Spleen (tissue), 7 donors: Measurements from ENCODE around the gene FCSK.

Experiments used
- POLR2A ChIP-seq, 3 donors: fragments of 450-650 bp; IDR thresholded peaks; one replicate each; pipeline ENCODE4 v1.5.1; 2017; ENCODE audit warnings: antibody characterized with exemption in 3 of 3, mild to moderate bottlenecking in 1 of 3
- POLR2AphosphoS5 ChIP-seq, 3 donors: sonication (generic); formaldehyde crosslinking; IDR thresholded peaks; one replicate each; pipeline ENCODE4 v1.5.1; 2017; ENCODE audit warnings: antibody characterized with exemption in 3 of 3
- TF ChIP-seq, protein P1 (sequence below), 11 experiments: fragments of 200-600 bp in 7 of 11; fragments of 450-650 bp in 4 of 11; sonication (generic) in 4 of 11; IDR thresholded peaks in 8 of 11; conservative IDR thresholded peaks in 3 of 11; 1 replicate in 7 of 11; 2 replicates in 4 of 11; pipeline versions ENCODE4 v1.4.0 to v1.8.0; 2016 to 2021; ENCODE audit warnings: antibody characterized with exemption in 11 of 11, inconsistent platforms in 4 of 11, mild to moderate bottlenecking in 1 of 11
- donor health status: DM: no; HTN: no; CAD: no; lungs with moderate emphysema.
- donor health status: DM: no; HTN: no; CAD: no.
- donor health status: DM: no; HTN: no; CAD: no.

DNA sequence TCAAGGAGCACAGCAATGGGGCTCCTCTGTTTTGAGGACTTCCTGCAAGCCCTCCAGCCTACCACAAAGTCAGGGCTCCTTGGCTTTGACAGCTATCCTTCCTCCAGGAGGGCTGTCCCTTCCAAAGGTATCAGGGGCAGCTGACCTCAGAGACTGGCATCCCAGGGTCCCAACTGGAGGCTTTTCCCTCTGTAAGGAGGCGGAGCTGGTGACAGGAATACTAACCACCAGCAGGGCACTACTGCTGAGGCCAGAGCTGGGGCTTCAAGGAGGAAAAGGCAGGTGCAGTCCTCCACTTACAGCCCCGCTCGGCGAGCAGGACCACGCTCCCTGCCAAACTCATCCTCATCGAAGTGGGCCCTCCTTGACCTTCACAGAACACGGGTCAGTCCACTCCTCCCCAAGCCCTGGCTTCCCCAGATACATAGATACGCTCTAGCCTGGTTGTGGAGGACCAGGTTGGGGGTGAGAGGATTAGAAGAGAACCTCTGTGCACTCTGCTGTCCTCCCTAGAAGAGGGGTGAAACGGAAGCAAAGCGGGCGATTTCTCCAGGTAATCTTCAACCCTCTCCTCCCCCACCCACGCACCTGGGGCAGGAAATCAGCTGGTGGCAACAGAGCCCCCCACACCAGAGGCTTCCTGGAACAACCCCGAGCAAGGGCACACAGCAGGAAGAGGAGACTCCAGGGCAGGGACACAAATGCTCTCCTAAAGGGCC is 36.0 kb upstream of the FCSK start:
- TF ChIP-seq POLR2A (IDR thresholded peaks at IDR 0.05) (no peak), POLR2AphosphoS5 (IDR thresholded peaks at IDR 0.05) (peak in 1 of 3 donors; percentile 16)
- TF ChIP-seq, protein P1, sequence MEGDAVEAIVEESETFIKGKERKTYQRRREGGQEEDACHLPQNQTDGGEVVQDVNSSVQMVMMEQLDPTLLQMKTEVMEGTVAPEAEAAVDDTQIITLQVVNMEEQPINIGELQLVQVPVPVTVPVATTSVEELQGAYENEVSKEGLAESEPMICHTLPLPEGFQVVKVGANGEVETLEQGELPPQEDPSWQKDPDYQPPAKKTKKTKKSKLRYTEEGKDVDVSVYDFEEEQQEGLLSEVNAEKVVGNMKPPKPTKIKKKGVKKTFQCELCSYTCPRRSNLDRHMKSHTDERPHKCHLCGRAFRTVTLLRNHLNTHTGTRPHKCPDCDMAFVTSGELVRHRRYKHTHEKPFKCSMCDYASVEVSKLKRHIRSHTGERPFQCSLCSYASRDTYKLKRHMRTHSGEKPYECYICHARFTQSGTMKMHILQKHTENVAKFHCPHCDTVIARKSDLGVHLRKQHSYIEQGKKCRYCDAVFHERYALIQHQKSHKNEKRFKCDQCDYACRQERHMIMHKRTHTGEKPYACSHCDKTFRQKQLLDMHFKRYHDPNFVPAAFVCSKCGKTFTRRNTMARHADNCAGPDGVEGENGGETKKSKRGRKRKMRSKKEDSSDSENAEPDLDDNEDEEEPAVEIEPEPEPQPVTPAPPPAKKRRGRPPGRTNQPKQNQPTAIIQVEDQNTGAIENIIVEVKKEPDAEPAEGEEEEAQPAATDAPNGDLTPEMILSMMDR (IDR thresholded peaks at IDR 0.05 in 8 of 11, conservative IDR thresholded peaks at IDR 0.05 in 3 of 11), result no peak
